Glomerular visceral epithelial cell (primary cell): Measurements from ENCODE around the gene UQCC5.

Experiments
- DNase-seq: peaks from one replicate; pipeline ENCODE4 v3.0.0-alpha.2; 2016; ENCODE audit errors: extremely low spot score

UQCC5 gene

DNA sequence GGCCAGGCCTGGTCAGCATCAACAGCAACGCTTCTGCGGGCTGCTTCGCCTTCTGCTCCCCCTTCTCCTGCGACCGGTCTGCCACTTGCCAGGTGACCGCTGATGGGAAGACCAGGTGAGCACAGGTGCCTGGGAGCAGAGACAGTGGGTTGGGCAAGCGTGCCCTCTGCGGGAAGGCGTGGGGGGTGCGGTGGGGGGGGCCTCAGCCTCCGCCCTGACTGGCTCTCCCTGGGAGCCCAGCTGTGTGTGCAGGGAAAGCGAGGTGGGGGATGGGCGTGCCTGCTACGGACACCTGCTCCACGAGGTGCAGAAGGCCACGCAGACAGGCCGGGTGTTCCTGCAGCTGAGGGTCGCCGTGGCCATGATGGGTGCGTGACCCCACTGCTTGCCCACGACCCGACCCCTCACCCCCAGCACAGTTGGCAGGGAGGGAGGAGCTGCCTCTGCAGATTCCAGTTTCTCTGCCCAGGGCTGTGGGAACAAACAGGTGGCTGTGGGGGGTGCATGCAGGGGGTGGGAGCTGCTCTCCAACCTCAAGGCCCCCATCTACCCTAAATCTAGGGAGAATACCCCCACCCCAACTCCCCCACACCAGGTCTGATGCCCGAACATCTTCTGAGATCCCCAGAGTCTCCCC lies 32.5 kb upstream of the UQCC5 start:
- no peak for DNase-seq

DNA sequence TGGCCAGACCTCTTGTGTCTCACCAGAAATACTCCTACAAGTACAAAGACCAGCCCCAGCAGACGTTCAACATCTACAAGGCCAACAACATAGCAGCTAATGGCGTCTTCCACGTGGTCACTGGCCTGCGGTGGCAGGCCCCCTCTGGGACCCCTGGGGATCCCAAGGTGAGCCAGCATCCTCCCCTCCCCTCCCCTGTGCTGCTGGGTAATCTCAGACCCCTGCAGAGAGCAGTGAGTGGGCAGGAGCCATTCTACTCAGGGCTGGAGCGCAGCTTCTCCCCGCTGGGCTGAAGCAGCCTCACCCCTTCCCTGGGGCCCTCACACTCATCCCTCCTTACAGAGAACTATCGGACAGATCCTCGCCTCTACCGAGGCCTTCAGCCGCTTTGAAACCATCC lies 31.4 kb upstream of the UQCC5 start:
- DNase-seq: no peak

DNA sequence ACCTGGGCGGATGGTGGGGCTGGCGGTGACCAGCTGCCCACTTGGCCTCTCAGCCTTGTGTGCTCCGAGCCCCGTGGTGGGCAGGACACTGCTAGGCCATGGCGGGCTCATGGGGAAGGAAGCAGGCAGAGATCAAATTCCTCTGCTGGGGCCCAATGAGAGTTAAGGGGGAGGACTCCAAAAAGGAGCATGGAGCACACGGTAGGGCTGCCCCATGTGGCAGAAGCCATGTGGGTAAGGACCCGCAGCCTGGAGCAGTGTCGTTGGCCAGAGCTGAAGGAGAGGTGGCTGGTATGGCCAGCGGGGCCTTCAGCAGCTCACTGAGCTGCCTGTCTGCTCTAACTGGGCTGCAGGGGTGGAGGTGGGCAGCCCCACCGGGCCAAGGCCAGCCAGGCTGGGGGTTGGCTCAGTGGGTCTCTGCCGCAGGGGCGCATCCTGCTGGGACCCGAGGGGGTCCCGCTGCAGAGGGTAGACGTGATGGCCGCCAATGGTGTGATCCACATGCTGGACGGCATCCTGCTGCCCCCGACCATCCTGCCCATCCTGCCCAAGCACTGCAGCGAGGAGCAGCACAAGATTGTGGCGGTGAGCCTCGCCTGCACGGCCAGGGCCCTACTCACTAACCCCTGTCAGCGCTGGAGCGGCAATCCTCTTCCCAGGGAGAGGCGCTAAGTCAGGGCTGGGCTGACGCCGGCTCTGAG lies 30.0 kb upstream of the UQCC5 start:
- DNase-seq: no peak

DNA sequence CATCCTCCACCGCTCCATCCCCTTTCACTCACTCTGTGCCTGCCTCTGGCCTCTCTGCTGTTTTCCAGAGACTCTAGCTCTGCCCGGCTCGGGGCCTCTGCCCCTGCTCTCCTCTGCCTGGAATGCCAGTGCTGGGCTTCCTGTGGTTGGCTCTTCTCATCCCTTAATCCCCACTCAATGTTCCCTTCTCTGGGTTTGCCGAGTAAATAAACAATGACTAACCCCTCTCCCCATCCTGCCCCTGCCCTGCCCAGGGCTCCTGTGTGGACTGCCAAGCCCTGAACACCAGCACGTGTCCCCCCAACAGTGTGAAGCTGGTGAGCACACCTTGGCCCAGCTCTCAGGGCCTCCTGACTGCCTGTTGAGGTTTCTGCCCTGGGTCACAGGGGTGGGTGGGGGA lies 29.0 kb upstream of the UQCC5 start:
- DNase-seq: peak; percentile 70

DNA sequence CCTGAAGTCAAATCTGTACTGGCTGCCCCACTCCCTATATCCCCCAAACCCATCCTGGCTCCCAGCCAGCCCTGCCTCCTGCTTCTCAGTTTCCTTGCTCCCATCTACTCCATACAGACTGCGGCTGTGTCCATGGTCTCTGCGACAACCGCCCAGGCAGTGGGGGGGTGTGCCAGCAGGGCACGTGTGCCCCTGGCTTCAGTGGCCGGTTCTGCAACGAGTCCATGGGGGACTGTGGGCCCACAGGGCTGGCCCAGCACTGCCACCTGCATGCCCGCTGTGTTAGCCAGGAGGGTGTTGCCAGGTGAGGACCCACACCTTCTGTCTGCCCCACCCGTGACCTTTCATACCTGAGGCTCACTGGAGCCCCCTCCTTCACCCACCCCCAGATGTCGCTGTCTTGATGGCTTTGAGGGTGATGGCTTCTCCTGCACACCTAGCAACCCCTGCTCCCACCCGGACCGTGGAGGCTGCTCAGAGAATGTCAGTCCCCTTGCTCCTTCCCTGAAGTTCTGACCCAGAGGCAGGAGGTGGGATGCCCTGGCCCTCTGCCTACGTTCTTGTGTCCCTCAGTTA lies 26.6 kb upstream of the UQCC5 start:
- DNase-seq: no peak

DNA sequence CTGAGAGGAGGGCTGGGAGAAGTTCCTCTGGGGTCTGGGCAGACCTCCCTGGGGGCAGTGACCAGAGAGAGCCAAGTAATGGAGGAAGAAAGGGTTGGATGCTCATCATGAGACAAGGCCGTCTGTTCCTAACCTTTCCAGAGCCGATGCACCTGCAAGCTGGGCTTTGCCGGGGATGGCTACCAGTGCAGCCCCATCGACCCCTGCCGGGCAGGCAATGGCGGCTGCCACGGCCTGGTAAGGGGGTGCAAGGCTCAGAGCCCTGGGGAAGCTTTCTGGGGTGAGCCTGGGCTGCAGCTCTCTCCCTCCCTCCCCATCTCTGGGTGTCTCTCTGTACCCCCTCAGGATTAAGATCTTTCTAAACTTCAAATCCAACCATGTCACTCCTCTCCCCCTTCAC lies 24.9 kb upstream of the UQCC5 start:
- no peak for DNase-seq

DNA sequence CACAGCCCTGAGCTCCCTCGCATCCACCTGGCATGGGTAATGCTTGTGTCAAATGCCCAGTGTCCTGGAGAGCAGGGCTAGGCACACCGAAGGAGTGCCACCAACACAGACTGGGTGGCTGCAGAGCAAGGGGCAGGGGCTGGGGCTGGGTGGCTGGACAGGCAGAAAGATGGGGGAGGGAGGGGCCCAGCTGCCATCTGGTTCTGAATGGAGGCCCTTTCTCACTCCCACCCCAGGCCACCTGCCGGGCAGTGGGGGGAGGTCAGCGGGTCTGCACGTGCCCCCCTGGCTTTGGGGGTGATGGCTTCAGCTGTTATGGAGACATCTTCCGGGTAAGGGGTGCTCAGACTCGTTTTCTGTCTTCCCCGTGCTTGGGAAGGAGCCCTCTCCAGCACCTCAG lies 24.3 kb upstream of the UQCC5 start:
- no peak for DNase-seq

DNA sequence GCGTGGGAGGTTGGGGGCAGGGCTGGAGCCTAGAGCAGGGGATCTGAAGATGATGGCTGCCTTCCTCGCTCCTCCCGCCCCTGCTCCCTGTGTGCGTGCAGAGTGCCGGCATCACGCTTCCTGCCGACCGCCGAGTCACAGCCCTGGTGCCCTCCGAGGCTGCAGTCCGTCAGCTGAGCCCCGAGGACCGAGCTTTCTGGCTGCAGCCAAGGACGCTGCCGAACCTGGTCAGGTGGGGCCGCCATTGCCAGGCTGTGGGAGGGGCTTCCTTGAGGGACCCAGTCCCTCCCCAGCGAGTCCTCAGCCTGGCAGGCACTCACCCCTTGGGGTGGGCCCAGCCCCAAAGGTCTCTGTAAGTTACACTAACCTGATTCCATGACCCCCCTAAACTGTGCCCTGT lies 23.7 kb upstream of the UQCC5 start:
- no peak for DNase-seq

DNA sequence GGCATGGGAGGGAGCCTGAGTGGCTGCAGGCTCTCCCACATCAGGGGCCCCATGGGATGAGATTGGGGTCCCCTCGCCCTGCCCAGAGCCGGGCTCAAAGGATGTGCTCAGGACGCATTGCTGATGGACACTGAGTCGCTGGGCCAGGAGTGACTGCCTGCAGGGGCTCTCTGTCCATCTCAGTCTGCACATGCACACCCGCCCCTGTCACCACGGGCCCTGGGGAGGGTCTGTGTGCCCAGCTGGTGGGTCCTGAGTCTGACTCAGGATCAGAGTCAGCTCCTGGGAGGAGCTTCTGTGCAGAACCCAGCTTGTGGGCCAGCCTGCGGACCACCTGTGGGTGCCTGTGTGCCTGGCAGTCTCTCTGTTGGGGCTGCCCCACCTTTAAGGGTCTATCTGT lies 23.1 kb upstream of the UQCC5 start:
- no peak for DNase-seq

DNA sequence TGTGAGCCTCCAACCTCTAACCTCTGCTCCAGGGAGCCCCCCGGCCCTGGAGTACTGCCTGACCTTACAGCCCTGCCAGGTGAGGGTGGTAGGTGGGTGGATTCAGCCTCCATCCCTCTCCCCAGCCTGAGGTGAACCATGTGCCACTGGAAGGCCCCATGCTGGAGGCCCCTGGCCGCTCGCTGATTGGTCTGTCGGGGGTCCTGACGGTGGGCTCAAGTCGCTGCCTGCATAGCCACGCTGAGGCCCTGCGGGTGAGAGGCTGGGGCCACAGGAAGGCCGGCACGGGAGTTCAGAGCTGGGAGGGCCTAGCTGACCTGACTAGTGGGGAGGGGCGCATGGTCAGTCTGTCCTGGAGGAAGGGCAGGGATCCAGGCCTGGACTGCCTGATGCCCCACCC lies 21.8 kb upstream of the UQCC5 start:
- no peak for DNase-seq

DNA sequence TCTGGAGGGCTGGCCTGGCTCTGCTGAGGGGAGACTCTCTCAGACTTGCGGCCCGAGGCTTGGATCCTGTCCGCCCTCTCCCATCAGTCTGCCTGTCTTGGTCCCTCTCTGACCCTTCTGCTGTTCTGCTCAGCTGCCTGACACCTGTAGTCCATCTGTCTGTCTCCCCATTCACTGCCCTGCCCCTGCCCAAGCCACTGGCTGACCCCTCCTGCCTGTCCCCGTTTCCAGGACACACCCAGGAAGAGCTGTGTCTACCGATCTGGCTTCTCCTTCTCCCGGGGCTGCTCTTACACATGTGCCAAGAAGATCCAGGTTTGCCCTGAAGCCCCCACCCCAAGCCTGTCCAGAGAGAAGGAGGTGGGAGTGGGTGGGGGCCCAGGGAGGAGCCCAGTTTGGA lies 21.2 kb upstream of the UQCC5 start:
- DNase-seq: no peak

DNA sequence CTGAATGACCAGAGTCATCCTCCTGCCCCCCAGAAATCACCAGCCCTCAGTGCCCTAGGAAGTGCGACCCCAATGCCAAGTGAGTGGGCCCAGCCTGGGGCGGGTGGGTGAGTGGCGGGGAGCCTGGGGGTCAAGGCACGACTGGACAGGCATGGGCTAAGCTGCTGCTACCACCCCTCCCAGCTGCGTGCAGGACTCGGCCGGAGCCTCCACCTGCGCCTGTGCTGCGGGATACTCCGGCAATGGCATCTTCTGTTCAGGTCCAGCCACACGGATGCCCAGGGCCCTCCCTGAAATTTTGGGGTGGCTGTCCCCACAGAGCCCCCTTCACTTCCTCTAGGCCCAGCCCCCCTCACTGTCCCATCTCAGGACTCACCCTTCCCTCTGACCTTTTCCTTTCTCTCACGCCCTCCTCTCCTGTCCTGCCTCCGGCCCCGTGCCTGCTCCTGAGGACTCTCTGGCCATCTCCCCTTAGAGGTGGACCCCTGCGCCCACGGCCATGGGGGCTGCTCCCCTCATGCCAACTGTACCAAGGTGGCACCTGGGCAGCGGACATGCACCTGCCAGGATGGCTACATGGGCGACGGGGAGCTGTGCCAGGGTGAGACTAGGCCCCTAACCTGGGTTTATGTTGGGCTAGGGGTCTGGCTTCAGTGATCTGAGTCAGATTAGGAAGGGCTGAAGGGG lies 19.8 kb upstream of the UQCC5 start:
- DNase-seq: no peak

DNA sequence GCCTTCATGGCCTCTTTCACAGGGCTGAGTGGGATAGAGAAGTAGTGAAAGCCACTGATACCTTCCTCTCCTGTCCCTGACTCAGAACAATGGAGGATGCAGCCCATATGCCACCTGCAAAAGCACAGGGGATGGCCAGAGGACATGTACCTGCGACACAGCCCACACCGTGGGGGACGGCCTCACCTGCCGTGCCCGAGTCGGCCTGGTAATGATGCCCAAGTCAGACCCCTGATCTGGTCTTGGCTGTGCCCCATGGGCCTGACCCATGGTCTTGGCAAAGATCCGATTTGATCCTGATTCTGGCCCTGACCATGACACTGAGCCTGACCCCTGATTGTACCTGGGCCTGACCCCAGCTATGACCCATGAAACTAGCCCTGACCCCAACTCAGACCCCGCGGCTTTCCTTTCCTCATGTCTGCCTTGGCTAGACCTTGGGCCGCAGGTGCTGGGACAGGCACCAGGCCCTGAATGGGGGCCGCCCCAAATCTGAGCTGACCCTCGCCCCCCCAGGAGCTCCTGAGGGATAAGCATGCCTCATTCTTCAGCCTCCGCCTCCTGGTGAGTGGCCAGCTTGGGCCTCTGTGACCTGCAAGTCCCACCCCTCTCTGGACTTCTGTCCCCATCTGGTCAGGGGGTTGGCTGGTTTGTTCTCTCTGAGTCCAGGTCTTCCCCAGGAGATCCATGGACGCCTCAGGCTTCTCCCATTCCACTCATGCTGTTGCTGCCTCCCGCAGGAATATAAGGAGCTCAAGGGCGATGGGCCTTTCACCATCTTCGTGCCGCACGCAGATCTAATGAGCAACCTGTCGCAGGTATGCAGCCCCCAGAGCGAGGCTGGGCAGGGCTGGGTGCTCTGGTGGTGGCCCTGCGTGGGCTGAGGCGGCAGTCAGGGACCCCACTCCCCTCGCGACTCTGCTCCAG lies 18.3 kb upstream of the UQCC5 start:
- DNase-seq: no peak

DNA sequence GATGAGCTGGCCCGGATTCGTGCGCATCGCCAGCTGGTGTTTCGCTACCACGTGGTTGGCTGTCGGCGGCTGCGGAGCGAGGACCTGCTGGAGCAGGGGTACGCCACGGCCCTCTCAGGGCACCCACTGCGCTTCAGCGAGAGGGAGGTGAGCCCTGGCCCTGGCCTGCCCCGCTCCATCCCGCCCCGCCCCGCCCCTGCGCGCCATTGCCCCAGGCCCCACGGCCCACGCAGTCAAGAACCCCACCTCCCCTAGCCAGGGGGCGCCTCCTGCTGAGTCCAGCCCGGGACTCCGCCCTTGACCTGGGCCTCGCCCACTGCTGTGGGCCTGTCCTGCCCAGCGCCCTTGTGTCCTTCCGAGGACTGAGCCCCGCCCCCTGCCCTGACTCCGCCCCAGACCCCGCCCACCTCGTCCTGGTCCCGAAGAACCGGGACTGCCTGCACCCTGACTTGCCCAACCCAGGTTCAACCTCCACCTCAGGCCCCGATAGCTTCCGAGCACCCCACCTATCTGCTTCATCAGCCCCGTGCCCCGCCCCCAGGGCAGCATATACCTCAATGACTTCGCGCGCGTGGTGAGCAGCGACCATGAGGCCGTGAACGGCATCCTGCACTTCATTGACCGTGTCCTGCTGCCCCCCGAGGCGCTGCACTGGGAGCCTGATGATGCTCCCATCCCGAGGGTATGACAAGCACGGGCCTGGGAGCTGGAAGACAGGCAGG lies 17.5 kb upstream of the UQCC5 start:
- peak; percentile 19 for DNase-seq

DNA sequence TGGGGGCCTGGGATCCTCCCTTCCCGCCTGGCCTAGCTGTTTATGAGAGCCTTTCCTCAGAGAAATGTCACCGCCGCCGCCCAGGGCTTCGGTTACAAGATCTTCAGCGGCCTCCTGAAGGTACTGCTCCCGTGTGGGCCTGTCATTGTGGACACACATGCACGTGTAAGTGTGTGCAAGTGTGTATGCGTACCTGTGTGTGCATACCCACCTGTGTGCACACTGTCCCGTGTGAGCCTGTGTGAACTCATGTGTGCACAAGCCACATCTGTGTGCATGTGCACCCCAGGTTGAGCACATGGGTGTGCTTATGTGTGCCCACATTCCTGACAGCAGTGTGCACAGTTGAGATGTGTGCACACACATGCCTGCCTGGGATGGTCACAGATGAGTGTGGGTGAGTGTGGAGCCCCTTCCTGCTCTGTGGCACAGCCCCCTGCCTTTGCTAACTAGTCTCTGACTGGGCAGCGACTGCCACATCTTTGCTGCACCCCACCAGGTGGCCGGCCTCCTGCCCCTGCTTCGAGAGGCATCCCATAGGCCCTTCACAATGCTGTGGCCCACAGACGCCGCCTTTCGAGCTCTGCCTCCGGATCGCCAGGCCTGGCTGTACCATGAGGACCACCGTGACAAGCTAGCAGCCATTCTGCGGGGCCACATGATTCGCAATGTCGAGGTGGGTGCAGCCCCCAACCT lies 16.8 kb upstream of the UQCC5 start:
- no peak for DNase-seq

DNA sequence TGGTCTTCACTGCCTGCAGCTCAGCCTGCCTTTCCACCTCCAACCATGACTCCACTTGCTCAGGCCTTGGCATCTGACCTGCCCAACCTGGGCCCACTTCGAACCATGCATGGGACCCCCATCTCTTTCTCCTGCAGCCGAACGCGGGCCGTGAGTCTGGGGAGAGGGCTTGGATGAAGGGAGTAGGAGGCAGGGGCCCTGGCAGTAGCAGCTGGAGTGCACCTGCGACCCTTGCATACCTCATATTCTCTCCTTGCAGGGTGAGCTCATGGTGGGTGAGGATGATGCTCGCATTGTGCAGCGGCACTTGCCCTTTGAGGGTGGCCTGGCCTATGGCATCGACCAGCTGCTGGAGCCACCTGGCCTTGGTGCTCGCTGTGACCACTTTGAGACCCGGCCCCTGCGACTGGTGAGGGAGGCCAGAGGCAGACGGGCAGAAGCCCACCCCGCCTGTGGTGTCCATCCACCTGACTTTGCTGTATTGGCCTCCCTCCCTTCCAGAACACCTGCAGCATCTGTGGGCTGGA lies 16.2 kb upstream of the UQCC5 start:
- DNase-seq: no peak

DNA sequence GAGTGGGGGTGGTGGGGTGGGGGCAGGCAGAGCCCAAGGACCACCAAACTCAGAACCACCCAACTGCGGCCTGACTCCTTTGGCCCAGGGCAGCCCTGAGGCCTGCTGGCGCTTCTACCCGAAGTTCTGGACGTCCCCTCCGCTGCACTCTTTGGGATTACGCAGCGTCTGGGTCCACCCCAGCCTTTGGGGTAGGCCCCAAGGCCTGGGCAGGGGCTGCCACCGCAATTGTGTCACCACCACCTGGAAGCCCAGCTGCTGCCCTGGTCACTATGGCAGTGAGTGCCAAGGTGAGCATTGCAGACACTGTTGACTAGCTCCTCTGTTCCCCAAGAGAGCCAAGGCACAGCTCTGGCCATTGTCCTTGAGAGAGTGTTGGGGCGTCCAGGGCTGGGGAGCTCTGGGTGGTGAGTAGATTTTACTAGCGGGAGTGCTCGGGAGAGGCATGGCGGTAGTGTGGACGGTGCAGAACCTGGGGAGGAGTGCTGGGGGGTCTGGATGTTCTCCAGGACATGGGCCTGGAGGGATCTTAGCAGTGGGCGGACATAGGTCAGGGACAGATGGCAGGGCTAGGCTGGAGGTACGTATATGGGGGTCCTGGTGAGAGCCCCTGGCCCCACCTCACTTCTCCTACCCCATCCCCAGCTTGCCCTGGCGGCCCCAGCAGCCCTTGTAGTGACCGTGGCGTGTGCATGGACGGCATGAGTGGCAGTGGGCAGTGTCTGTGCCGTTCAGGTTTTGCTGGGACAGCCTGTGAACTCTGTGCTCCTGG lies 15.5 kb upstream of the UQCC5 start:
- no peak for DNase-seq

DNA sequence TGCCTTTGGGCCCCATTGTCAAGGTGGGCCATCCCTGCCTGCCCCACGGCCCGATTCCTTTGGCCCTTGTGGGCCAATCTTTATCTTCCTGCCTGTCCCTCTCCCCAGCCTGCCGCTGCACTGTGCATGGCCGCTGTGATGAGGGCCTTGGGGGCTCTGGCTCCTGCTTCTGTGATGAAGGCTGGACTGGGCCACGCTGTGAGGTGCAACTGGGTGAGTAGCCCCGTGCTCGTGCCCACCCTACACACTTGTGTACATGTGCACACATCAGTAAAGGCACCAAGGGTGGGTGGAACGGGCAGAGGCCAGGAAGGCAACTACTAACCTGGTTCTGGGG lies 14.9 kb upstream of the UQCC5 start:
- no peak for DNase-seq

DNA sequence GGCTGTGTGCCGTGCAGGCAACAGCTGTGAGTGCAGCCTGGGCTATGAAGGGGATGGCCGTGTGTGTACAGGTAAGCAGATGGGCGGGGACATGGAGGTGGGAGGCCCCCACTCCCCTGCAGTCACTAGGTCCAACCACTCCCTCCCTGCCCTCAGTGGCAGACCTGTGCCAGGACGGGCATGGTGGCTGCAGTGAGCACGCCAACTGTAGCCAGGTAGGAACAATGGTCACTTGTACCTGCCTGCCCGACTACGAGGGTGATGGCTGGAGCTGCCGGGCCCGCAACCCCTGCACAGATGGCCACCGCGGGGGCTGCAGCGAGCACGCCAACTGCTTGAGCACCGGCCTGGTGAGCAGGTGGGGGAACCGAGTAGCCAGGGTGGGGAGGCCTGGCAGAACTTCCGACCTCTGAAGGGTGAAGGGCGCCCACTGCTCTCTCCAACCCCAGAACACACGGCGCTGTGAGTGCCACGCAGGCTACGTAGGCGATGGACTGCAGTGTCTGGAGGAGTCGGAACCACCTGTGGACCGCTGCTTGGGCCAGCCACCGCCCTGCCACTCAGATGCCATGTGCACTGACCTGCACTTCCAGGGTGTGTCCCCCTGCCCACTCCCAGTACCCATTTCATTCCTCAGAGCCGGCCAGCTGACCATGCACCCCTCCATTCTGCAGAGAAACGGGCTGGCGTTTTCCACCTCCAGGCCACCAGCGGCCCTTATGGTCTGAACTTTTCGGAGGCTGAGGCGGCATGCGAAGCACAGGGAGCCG lies 14.3 kb upstream of the UQCC5 start:
- no peak for DNase-seq
